H1 (cell line): ENCODE measurements around the gene LCNL1.

ENCODE experiments used
- ASH2L ChIP-seq: fragments of 200-600, 300-600 bp; sonication (generic); IDR thresholded peaks from one replicate; pipeline ENCODE4 v1.7.1; 2017; ENCODE audit warnings: low read length
- BACH1 ChIP-seq: IDR thresholded peaks from 2 replicates; pipeline ENCODE4 v1.6.1; 2012; ENCODE audit warnings: low read length, improper control_type of control experiment
- CEBPB ChIP-seq: IDR thresholded peaks from 2 replicates; pipeline ENCODE4 v1.6.1; 2012; ENCODE audit warnings: low read depth, low read length
- GABPA ChIP-seq: IDR thresholded peaks from 2 replicates; pipeline ENCODE4 v1.6.1; 2011; ENCODE audit warnings: mild to moderate bottlenecking, low read length, moderate library complexity, borderline replicate concordance; ENCODE audit not compliant: insufficient read depth
- GTF2F1 ChIP-seq: IDR thresholded peaks from 2 replicates; pipeline ENCODE4 v1.6.1; 2012; ENCODE audit warnings: low read depth, low read length, improper control_type of control experiment, borderline replicate concordance
- NRF1 ChIP-seq: IDR thresholded peaks from 2 replicates; pipeline ENCODE4 v1.6.1; 2011; ENCODE audit warnings: mild to moderate bottlenecking, low read depth, low read length, improper control_type of control experiment
- POLR2A ChIP-seq, 2 experiments: IDR thresholded peaks; 1 replicate in 1 of 2; 2 replicates in 1 of 2; pipeline ENCODE4 v1.6.1; 2011; ENCODE audit warnings: low read depth in 2 of 2, low read length in 2 of 2, mild to moderate bottlenecking in 2 of 2; ENCODE audit errors: control extremely low read depth in 1 of 2
- POLR2AphosphoS5 ChIP-seq: IDR thresholded peaks from 2 replicates; pipeline ENCODE4 v1.6.1; 2011; ENCODE audit warnings: low read depth, low read length
- RAD21 ChIP-seq, 2 experiments: IDR thresholded peaks in 1 of 2; conservative IDR thresholded peaks in 1 of 2; 2 replicates each; pipeline ENCODE4 v1.6.1; 2011; ENCODE audit warnings: low read depth in 2 of 2, low read length in 2 of 2, improper control_type of control experiment in 1 of 2, inconsistent platforms in 1 of 2, mild to moderate bottlenecking in 1 of 2, moderate library complexity in 1 of 2
- TAF7 ChIP-seq: optimal IDR thresholded peaks from 2 replicates; pipeline ENCODE3; 2011; ENCODE audit warnings: low read depth, mild to moderate bottlenecking, inconsistent platforms, low read length, moderate library complexity, borderline replicate concordance
- USF2 ChIP-seq: IDR thresholded peaks from 2 replicates; pipeline ENCODE4 v1.6.1; 2011; ENCODE audit warnings: low read length, improper control_type of control experiment
- TF ChIP-seq, protein P1 (sequence below), 3 experiments: IDR thresholded peaks; 1 replicate in 2 of 3; 2 replicates in 1 of 3; pipeline versions ENCODE4 v1.5.1 to v1.6.1; 2011; ENCODE audit warnings: low read length in 3 of 3, mild to moderate bottlenecking in 3 of 3, inconsistent platforms in 2 of 3, low read depth in 1 of 3, moderate library complexity in 1 of 3; ENCODE audit not compliant: insufficient read depth in 1 of 3; ENCODE audit errors: control extremely low read depth in 1 of 3
- TF ChIP-seq, protein P2 (sequence below): IDR thresholded peaks from 2 replicates; pipeline ENCODE4 v1.6.1; 2012; ENCODE audit warnings: inconsistent platforms
- TF ChIP-seq, protein P3 (sequence below): IDR thresholded peaks from 2 replicates; pipeline ENCODE4 v1.6.1; 2012; ENCODE audit warnings: inconsistent platforms

DNA sequence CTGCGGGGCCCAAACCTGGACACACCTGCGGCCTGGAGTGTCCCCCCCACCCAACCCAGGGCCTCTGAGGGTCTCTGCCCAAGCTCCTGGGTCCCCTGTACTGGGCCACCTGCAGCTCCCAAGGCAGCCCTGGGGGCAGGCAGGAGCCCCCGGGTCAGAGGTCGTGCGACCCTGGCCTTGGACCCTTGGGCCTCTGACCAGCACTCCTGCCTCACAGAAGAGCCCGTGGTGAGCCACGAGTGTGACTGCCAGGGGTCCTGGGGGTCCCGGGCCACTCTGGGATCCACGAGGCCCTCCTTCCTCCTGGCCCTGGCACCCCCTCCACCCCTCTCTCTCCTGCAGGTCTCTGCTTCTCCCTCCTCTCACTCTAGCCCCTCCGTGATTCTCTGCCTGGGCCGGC, 10.5 kb upstream of the LCNL1 start:
- TF ChIP-seq CEBPB (no peak), GTF2F1 (no peak), TAF7 (no peak), NRF1 (no peak), ASH2L (no peak), POLR2AphosphoS5 (no peak), GABPA (no peak), RAD21 (IDR thresholded peaks at IDR 0.05 in 1 of 2, conservative IDR thresholded peaks at IDR 0.05 in 1 of 2; ENCODE audit: low read depth in 2 of 2, low read length in 2 of 2) (no peak), USF2 (no peak), BACH1 (no peak), POLR2A (IDR thresholded peaks at IDR 0.05; ENCODE audit: control extremely low read depth in 1 of 2, low read depth in 2 of 2, low read length in 2 of 2) (no peak)
- TF ChIP-seq, protein P1, sequence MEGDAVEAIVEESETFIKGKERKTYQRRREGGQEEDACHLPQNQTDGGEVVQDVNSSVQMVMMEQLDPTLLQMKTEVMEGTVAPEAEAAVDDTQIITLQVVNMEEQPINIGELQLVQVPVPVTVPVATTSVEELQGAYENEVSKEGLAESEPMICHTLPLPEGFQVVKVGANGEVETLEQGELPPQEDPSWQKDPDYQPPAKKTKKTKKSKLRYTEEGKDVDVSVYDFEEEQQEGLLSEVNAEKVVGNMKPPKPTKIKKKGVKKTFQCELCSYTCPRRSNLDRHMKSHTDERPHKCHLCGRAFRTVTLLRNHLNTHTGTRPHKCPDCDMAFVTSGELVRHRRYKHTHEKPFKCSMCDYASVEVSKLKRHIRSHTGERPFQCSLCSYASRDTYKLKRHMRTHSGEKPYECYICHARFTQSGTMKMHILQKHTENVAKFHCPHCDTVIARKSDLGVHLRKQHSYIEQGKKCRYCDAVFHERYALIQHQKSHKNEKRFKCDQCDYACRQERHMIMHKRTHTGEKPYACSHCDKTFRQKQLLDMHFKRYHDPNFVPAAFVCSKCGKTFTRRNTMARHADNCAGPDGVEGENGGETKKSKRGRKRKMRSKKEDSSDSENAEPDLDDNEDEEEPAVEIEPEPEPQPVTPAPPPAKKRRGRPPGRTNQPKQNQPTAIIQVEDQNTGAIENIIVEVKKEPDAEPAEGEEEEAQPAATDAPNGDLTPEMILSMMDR (IDR thresholded peaks at IDR 0.05; ENCODE audit: control extremely low read depth in 1 of 3, insufficient read depth in 1 of 3, low read depth in 1 of 3, low read length in 3 of 3), result no peak
- TF ChIP-seq, protein P2, sequence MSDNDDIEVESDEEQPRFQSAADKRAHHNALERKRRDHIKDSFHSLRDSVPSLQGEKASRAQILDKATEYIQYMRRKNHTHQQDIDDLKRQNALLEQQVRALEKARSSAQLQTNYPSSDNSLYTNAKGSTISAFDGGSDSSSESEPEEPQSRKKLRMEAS, result no peak
- TF ChIP-seq, protein P3, sequence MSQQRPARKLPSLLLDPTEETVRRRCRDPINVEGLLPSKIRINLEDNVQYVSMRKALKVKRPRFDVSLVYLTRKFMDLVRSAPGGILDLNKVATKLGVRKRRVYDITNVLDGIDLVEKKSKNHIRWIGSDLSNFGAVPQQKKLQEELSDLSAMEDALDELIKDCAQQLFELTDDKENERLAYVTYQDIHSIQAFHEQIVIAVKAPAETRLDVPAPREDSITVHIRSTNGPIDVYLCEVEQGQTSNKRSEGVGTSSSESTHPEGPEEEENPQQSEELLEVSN, result no peak
